Liver (tissue), 9 donors: ENCODE measurements around the gene NODAL. TPM values are rescaled to one million over a fixed set of nuclear protein-coding genes. Genes with fewer than 3 reads are reported as not detected.

Experiments used
- DNase-seq: peaks from one replicate; pipeline ENCODE4 v3.0.0-alpha.2; 2017; ENCODE audit warnings: low spot score
- H3K27ac ChIP-seq, 2 donors: one replicate each; pipeline ENCODE4 v1.7.0; 2013; ENCODE audit warnings: inconsistent platforms in 2 of 2, low read length in 2 of 2, control low read depth in 1 of 2, low read depth in 1 of 2, mild to moderate bottlenecking in 1 of 2
- H3K27me3 ChIP-seq, 4 donors: one replicate each; pipeline versions ENCODE4 v1.6.1 to v1.7.0; 2013; ENCODE audit warnings: low read length in 3 of 4, inconsistent platforms in 1 of 4, mild to moderate bottlenecking in 1 of 4, moderate library complexity in 1 of 4; ENCODE audit not compliant: control insufficient read depth in 4 of 4, insufficient read depth in 4 of 4
- H3K36me3 ChIP-seq, 4 donors: one replicate each; pipeline versions ENCODE4 v1.6.1 to v1.7.0; 2013; ENCODE audit warnings: low read length in 3 of 4, mild to moderate bottlenecking in 3 of 4, low read depth in 1 of 4, moderate library complexity in 1 of 4; ENCODE audit not compliant: control insufficient read depth in 4 of 4, insufficient read depth in 3 of 4
- H3K4me1 ChIP-seq, 4 donors: one replicate each; pipeline versions ENCODE4 v1.6.1 to v1.7.0; 2013; ENCODE audit warnings: low read length in 3 of 4, mild to moderate bottlenecking in 3 of 4, moderate library complexity in 1 of 4; ENCODE audit not compliant: control insufficient read depth in 4 of 4, insufficient read depth in 4 of 4
- H3K4me3 ChIP-seq, 3 donors: one replicate each; pipeline versions ENCODE4 v1.6.1 to v1.7.0; 2013; ENCODE audit warnings: low read length in 3 of 3, control low read depth in 1 of 3, low read depth in 1 of 3, mild to moderate bottlenecking in 1 of 3
- H3K9ac ChIP-seq, 2 donors: one replicate each; pipeline ENCODE4 v1.7.0; 2013; ENCODE audit warnings: low read length in 2 of 2, mild to moderate bottlenecking in 2 of 2, moderate library complexity in 2 of 2, control low read depth in 1 of 2, low read depth in 1 of 2
- H3K9me3 ChIP-seq, 4 donors: one replicate each; pipeline versions ENCODE4 v1.6.1 to v1.7.0; 2013; ENCODE audit warnings: low read length in 3 of 4; ENCODE audit not compliant: control insufficient read depth in 4 of 4
- CTCF ChIP-seq: fragments of 150-350 bp; IDR thresholded peaks from 2 replicates; pipeline ENCODE4 v1.5.1; 2017; ENCODE audit warnings: improper control_type of control experiment, low read depth, low read length; ENCODE audit not compliant: missing input control
- EGR1 ChIP-seq, 2 donors: IDR thresholded peaks; 2 replicates each; pipeline ENCODE4 v1.6.1; 2016 to 2018; ENCODE audit warnings: antibody characterized with exemption in 2 of 2, low read depth in 2 of 2
- FOXA1 ChIP-seq: IDR thresholded peaks from 2 replicates; pipeline ENCODE4 v1.6.1; 2016; ENCODE audit warnings: antibody characterized with exemption
- FOXA2 ChIP-seq: IDR thresholded peaks from 2 replicates; pipeline ENCODE4 v1.6.1; 2016; ENCODE audit warnings: antibody characterized with exemption
- GABPA ChIP-seq, 2 donors: IDR thresholded peaks in 1 of 2; conservative IDR thresholded peaks in 1 of 2; 2 replicates each; pipeline ENCODE4 v1.6.1; 2016; ENCODE audit warnings: antibody characterized with exemption in 2 of 2, mild to moderate bottlenecking in 1 of 2, moderate library complexity in 1 of 2
- HNF4A ChIP-seq, 2 donors: conservative IDR thresholded peaks; 2 replicates each; pipeline ENCODE4 v1.6.1; 2016; ENCODE audit warnings: antibody characterized with exemption in 2 of 2, mild to moderate bottlenecking in 2 of 2
- HNF4G ChIP-seq: IDR thresholded peaks from 2 replicates; pipeline ENCODE4 v1.6.1; 2016; ENCODE audit warnings: antibody characterized with exemption
- JUND ChIP-seq, 2 donors: IDR thresholded peaks; 2 replicates each; pipeline ENCODE4 v1.6.1; 2016; ENCODE audit warnings: antibody characterized with exemption in 2 of 2
- MAX ChIP-seq: IDR thresholded peaks from 2 replicates; pipeline ENCODE4 v1.6.1; 2016; ENCODE audit warnings: antibody characterized with exemption
- NR2F2 ChIP-seq: IDR thresholded peaks from 2 replicates; pipeline ENCODE4 v1.6.1; 2016; ENCODE audit warnings: antibody characterized with exemption
- RAD21 ChIP-seq, 2 donors: IDR thresholded peaks; 2 replicates each; pipeline ENCODE4 v1.6.1; 2016; ENCODE audit warnings: antibody characterized with exemption in 2 of 2, mild to moderate bottlenecking in 2 of 2
- REST ChIP-seq: IDR thresholded peaks from 2 replicates; pipeline ENCODE4 v1.6.1; 2016; ENCODE audit warnings: antibody characterized with exemption, mild to moderate bottlenecking
- RXRA ChIP-seq, 2 donors: IDR thresholded peaks; 2 replicates each; pipeline ENCODE4 v1.6.1; 2017 to 2018; ENCODE audit warnings: antibody characterized with exemption in 2 of 2, mild to moderate bottlenecking in 1 of 2
- SP1 ChIP-seq: IDR thresholded peaks from 2 replicates; pipeline ENCODE4 v1.6.1; 2018; ENCODE audit warnings: antibody characterized with exemption, mild to moderate bottlenecking
- TAF1 ChIP-seq: conservative IDR thresholded peaks from 2 replicates; pipeline ENCODE4 v1.6.1; 2016; ENCODE audit warnings: antibody characterized with exemption, mild to moderate bottlenecking
- YY1 ChIP-seq: IDR thresholded peaks from 2 replicates; pipeline ENCODE4 v1.6.1; 2016; ENCODE audit warnings: antibody characterized with exemption, mild to moderate bottlenecking
- ZBTB33 ChIP-seq: IDR thresholded peaks from 2 replicates; pipeline ENCODE4 v1.6.1; 2016; ENCODE audit warnings: antibody characterized with exemption
- WGBS: extraction: QIAGEN DNeasy Blood & Tissue Kit; methylation state at CpG from one replicate; pipeline ENCODE4 v1.1.7; 2013; 5-methylcytosine and 5-hydroxymethylcytosine counted together
- polyA plus RNA-seq, 2 donors: library from polyadenylated mRNA; stranded (reverse) in 1 of 2; unstranded in 1 of 2; fragments of 200-250 nt in 1 of 2; fragments of >200 nt in 1 of 2; fragmentation: Nextera tagmentation in 1 of 2; extraction: Ambion mirVana in 1 of 2; gene quantifications; one replicate each; pipeline versions ENCODE4 v1.2.1 to v1.2.3, GENCODE V29; 2013 to 2015
- total RNA-seq, 2 donors: library from RNA; depleted of rRNA; stranded (reverse); fragments of >200 nt; gene quantifications; one replicate each; pipeline ENCODE4 v1.2.3, GENCODE V29; 2014
- TF ChIP-seq, protein P1 (sequence below): IDR thresholded peaks from 2 replicates; pipeline ENCODE4 v1.6.1; 2016; ENCODE audit warnings: antibody characterized with exemption
- donor health status: healthy.
- donor health status: healthy.
- donor health status: healthy.
- donor health status: healthy.
- donor health status: healthy.

The NODAL gene
- total and polyA plus RNA-seq, 4 donors: not detected

DNA sequence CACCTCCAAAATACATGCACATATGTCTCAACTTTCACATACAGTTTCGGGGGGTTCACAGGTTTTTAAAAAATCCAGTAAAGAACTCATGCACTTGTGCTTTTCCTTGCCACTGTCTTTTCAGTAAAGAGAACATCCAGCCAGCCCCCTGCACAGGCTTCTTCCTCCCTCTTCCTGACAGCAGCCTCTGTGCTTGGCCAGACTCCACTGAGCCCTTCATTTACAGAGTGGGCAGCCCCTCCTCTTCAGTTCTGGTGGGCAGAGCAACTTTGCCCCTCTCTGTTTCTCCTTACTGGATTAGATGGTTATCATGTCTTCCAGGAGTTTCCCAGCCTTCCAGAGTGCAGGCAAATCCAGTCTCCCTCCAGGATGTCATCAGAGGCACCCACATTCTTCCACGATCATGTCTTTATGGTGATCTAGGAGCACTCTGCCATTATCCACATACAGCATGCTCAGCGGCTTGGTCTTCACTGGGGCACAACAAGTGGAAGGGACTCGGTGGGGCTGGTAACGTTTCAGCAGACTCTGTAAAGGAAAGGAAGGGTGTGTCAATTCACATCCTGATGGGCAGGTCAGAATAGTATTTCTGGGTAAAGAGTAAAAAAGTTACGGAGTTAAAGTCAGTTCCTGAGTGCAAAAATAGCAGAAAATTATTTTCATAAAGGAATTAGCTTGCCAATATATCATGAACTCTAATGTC lies 8.8 kb downstream of the NODAL start:
- no peak for DNase-seq
- Histone ChIP-seq H3K9ac (no peak overlapping the region), H3K36me3 (peaks cover 0 to 14% (median 5%) of the 10 kb centered on the region in 4 donors), H3K27me3 (no peaks in the 10 kb centered on the region), H3K9me3 (no peaks in the 10 kb centered on the region), H3K27ac (no peak overlapping the region), H3K4me1 (peaks cover 2 to 16% (median 9%) of the 10 kb centered on the region in 4 donors), H3K4me3 (no peak overlapping the region)
- TF ChIP-seq, protein P1, sequence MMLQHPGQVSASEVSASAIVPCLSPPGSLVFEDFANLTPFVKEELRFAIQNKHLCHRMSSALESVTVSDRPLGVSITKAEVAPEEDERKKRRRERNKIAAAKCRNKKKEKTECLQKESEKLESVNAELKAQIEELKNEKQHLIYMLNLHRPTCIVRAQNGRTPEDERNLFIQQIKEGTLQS: no peak
- no peak for TF ChIP-seq CTCF
- no peak for TF ChIP-seq FOXA1
- TF ChIP-seq MAX: no peak
- TF ChIP-seq HNF4A (conservative IDR thresholded peaks at IDR 0.05): no peak
- TF ChIP-seq ZBTB33: no peak
- no peak for TF ChIP-seq NR2F2
- TF ChIP-seq RAD21 (IDR thresholded peaks at IDR 0.05): no peak
- TF ChIP-seq RXRA (IDR thresholded peaks at IDR 0.05): no peak
- TF ChIP-seq SP1: no peak
- TF ChIP-seq HNF4G: no peak
- WGBS: 78% methylated on average over 6 of the region's 6 CpGs

DNA sequence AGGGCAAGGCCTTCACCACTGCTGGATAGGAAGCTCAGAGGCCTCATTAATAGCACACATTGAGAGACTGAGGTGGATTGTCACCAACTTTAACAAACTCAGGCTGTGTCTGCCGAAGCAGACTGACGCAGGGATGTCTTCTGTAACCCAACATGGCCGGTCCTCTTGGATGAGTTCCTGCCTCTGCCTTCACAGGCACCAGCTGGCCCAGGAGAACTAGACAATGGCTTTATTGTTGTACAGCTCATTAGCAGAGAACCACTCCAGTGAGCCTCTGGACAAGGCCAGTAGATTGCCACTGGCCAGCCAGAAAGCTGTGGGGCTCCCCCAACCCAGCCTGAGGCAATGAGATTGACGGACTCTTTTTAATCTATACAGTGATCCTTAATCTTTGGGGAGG lies 9.4 kb downstream of the NODAL start:
- H3K27me3 ChIP-seq: no peaks in the 10 kb centered on the region
- WGBS: 83% methylated on average over 4 of the region's 4 CpGs
- H3K27ac ChIP-seq: no peak overlapping the region
- no peak for DNase-seq
- H3K4me3 ChIP-seq: no peak overlapping the region
- H3K4me1 ChIP-seq: peaks cover 2 to 16% (median 9%) of the 10 kb centered on the region in 4 donors
- no peak overlapping the region for H3K9ac ChIP-seq
- H3K9me3 ChIP-seq: no peaks in the 10 kb centered on the region
- H3K36me3 ChIP-seq: peaks cover 0 to 19% (median 8%) of the 10 kb centered on the region in 4 donors
- no peak for TF ChIP-seq TAF1
- no peak for TF ChIP-seq YY1
- TF ChIP-seq, protein P1: no peak
- no peak for TF ChIP-seq FOXA2
- no peak for TF ChIP-seq RAD21 (IDR thresholded peaks at IDR 0.05)
- no peak for TF ChIP-seq ZBTB33
- TF ChIP-seq MAX: no peak
- no peak for TF ChIP-seq EGR1 (IDR thresholded peaks at IDR 0.05; ENCODE audit: low read depth in 2 of 2)
- TF ChIP-seq GABPA (IDR thresholded peaks at IDR 0.05 in 1 of 2, conservative IDR thresholded peaks at IDR 0.05 in 1 of 2): no peak
- no peak for TF ChIP-seq HNF4G
- no peak for TF ChIP-seq SP1
- no peak for TF ChIP-seq HNF4A (conservative IDR thresholded peaks at IDR 0.05)
- TF ChIP-seq CTCF: no peak
- TF ChIP-seq FOXA1: no peak
- no peak for TF ChIP-seq REST
- no peak for TF ChIP-seq JUND (IDR thresholded peaks at IDR 0.05)
